GM12878 (cell line): ENCODE measurements around the gene CXCR6. TPM values are rescaled to one million over a fixed set of nuclear protein-coding genes. Genes with fewer than 3 reads are reported as not detected.

Experiments
- ATAC-seq: fragments of 200-7000 bp; cut with Tn5 transposase; 3 replicates; pipeline ENCODE4 v1.9.1; 2020; ENCODE audit warnings: mild to moderate bottlenecking, moderate library complexity
- BruUV-seq: library from RNA; stranded (reverse); fragments of 400-500 nt; replicated peaks from 2 replicates; lab custom pipeline; 2021; lab: Mats Ljungman, UMichigan
- CTCF ChIA-PET: fragments of 300-600 bp; sonication (Branson Sonifier 250); formaldehyde crosslinking; extraction: SDS; loops from one replicate; lab custom pipeline; 2021; ENCODE audit warnings: inconsistent platforms; lab: Yijun Ruan, JAX
- POLR2A ChIA-PET: fragments of 350-600 bp; formaldehyde crosslinking; extraction: SDS; loops from one replicate; lab custom pipeline; 2021; ENCODE audit warnings: inconsistent platforms; lab: Charles Lee
- RAD21 ChIA-PET: fragments of 300-600 bp; sonication (Branson Sonifier 250); formaldehyde crosslinking; loops from one replicate; lab custom pipeline; 2023; ENCODE audit warnings: antibody characterized with exemption; ENCODE audit not compliant: unreplicated experiment; lab: Charles Lee
- SMC1A ChIA-PET: fragments of 300-600 bp; sonication (Branson Sonifier 250); formaldehyde crosslinking; loops from one replicate; lab custom pipeline; 2023; ENCODE audit not compliant: unreplicated experiment, uncharacterized antibody; lab: Charles Lee
- DNase-seq: peaks from one replicate; pipeline ENCODE4 v3.0.0-alpha.2; 2011; ENCODE audit warnings: low read depth, low spot score
- FAIRE-seq: peaks from 3 replicates; lab custom pipeline; 2011; peaks lifted over from hg19 to GRCh38; lab: Jason Lieb, UNC
- H2AFZ ChIP-seq: 2 replicates; pipeline ENCODE4 v1.6.0; 2011; ENCODE audit warnings: low read depth, low read length, control low read depth; ENCODE audit not compliant: control insufficient read depth
- H3K27ac ChIP-seq: 2 replicates; pipeline ENCODE4 v1.5.1; 2011; ENCODE audit warnings: control low read depth; ENCODE audit not compliant: control insufficient read depth, insufficient read depth
- H3K27me3 ChIP-seq, 2 experiments: replicated peaks in 1 of 2; 2 replicates each; pipeline versions ENCODE4 v1.6.0 to v1.6.1; 2011; ENCODE audit warnings: low read length in 1 of 2; ENCODE audit not compliant: control insufficient read depth in 2 of 2, insufficient read depth in 2 of 2
- H3K36me3 ChIP-seq, 2 experiments: 2 replicates each; pipeline ENCODE4 v1.5.1; 2011; ENCODE audit warnings: low read length in 1 of 2; ENCODE audit not compliant: control insufficient read depth in 2 of 2, insufficient read depth in 2 of 2
- H3K4me1 ChIP-seq: 2 replicates; pipeline ENCODE4 v1.6.1; 2011; ENCODE audit warnings: mild to moderate bottlenecking, low read length, moderate library complexity, mixed read lengths; ENCODE audit not compliant: control insufficient read depth, insufficient read depth
- H3K4me2 ChIP-seq: 2 replicates; pipeline ENCODE4 v1.6.0; 2011; ENCODE audit warnings: control low read depth; ENCODE audit not compliant: control insufficient read depth, insufficient read depth
- H3K4me3 ChIP-seq: fragments of 200-600 bp; sonication (generic); 2 replicates; pipeline ENCODE4 v1.5.1; 2016
- H3K79me2 ChIP-seq: 2 replicates; pipeline ENCODE4 v1.6.0; 2011; ENCODE audit warnings: low read length; ENCODE audit not compliant: control insufficient read depth, insufficient read depth
- H3K9ac ChIP-seq: 2 replicates; pipeline ENCODE4 v1.8.0; 2011; ENCODE audit warnings: low read length, control low read depth, mixed read lengths; ENCODE audit not compliant: control insufficient read depth, insufficient read depth
- H3K9me3 ChIP-seq: replicated peaks from 3 replicates; pipeline ENCODE4 v1.5.1; 2011; ENCODE audit warnings: mild to moderate bottlenecking, low read length; ENCODE audit not compliant: control insufficient read depth, insufficient read depth
- H4K20me1 ChIP-seq: 2 replicates; pipeline ENCODE4 v1.6.0; 2011; ENCODE audit not compliant: control insufficient read depth, insufficient read depth
- BACH1 ChIP-seq: fragments of 450-650 bp; IDR thresholded peaks from 2 replicates; pipeline ENCODE4 v1.6.1; 2017; ENCODE audit warnings: mild to moderate bottlenecking, borderline replicate concordance
- BMI1 ChIP-seq: fragments of 450-650 bp; IDR thresholded peaks from 2 replicates; pipeline ENCODE4 v1.6.1; 2016; ENCODE audit warnings: mild to moderate bottlenecking, moderate library complexity, borderline replicate concordance
- CTCF ChIP-seq, 3 experiments: IDR thresholded peaks in 2 of 3; conservative IDR thresholded peaks in 1 of 3; 2 replicates each; pipeline ENCODE4 v1.5.1; 2011; ENCODE audit warnings: low read depth in 3 of 3, low read length in 3 of 3, mild to moderate bottlenecking in 3 of 3, control low read depth in 2 of 3, moderate library complexity in 2 of 3, inconsistent platforms in 1 of 3, mixed read lengths in 1 of 3; ENCODE audit not compliant: control insufficient read depth in 2 of 3, insufficient read depth in 1 of 3; ENCODE audit errors: extremely low read depth in 1 of 3
- HSF1 ChIP-seq: fragments of 150-350 bp; IDR thresholded peaks from 2 replicates; pipeline ENCODE4 v1.6.1; 2014; ENCODE audit warnings: mild to moderate bottlenecking, low read depth, low read length
- IRF4 ChIP-seq: IDR thresholded peaks from 2 replicates; pipeline ENCODE4 v1.6.1; 2011; ENCODE audit warnings: low read depth, low read length
- RELA ChIP-seq: fragments of 450-650 bp; IDR thresholded peaks from 2 replicates; pipeline ENCODE4 v1.8.0; 2014; ENCODE audit warnings: borderline replicate concordance; ENCODE audit not compliant: partially characterized antibody
- RELB ChIP-seq: fragments of 450-650 bp; IDR thresholded peaks from 2 replicates; pipeline ENCODE4 v1.6.1; 2017; ENCODE audit warnings: low read depth, mild to moderate bottlenecking, moderate library complexity
- SMAD5 ChIP-seq: IDR thresholded peaks from 2 replicates; pipeline ENCODE4 v1.6.1; 2016; ENCODE audit warnings: antibody characterized with exemption, low read depth
- WGBS: methylation state at CpG from one replicate; pipeline ENCODE4 v1.1.6; 2016; ENCODE audit warnings: low lambda C conversion rate; ENCODE audit not compliant: insufficient replicate concordance, insufficient coverage; ENCODE audit errors: missing lambda C conversion rate; 5-methylcytosine and 5-hydroxymethylcytosine counted together
- in situ Hi-C: fragments of 300-500 bp; cut with MboI; formaldehyde crosslinking; loops from 9 replicates; pipeline ENCODE4 v1.14.3; 2018; ENCODE audit warnings: mixed read lengths
- intact Hi-C: fragments of 100-400 bp; cut with micrococcal nuclease; formaldehyde crosslinking; loops from one replicate; pipeline ENCODE4 v1.14.2; 2022; ENCODE audit not compliant: unreplicated experiment
- polyA plus RNA-seq, 11 experiments: library from polyadenylated mRNA; depleted of rRNA in 4 of 11; unstranded in 6 of 11; stranded (reverse) in 5 of 11; fragments of >200 nt; fragmentation: Nextera tagmentation in 4 of 11; fragmentation: Illumina TruSeq in 1 of 11; extraction: Ambion mirVana in 4 of 11; extraction: Trizol in 1 of 11; gene quantifications; 1 replicate in 1 of 11; 2 replicates in 10 of 11; pipeline versions ENCODE4 v1.2.1 to v1.2.3, GENCODE V29; 2011 to 2016; ENCODE audit warnings: inconsistent platforms in 2 of 11, missing spikeins in 2 of 11, low read depth in 1 of 11
- total RNA-seq, 4 experiments: library from RNA; depleted of rRNA in 3 of 4; stranded (reverse); fragments of >200 nt in 3 of 4; fragmentation: Illumina TruSeq in 1 of 4; extraction: Trizol in 1 of 4; gene quantifications; 2 replicates each; pipeline versions ENCODE4 v1.2.1 to v1.2.3, GENCODE V29; 2013 to 2021

Gene CXCR6
- total and polyA plus RNA-seq, 10 of the 15 experiments (the other 5 are each of a cell fraction or from before 2014, with no cell fraction given), result 0.04 to 0.20 (median 0.12) TPM; not detected in 5

- Histone ChIP-seq H3K9me3 (no peaks in the 10 kb centered on the region), H3K36me3 (peaks cover 12 to 21% of the 10 kb centered on the region in 2 experiments), H3K4me2 (no peak overlapping the region), H3K4me3 (no peak overlapping the region), H3K27me3 (no peaks in the 10 kb centered on the region), H2AFZ (no peak overlapping the region), H3K9ac (no peak overlapping the region), H3K27ac (no peak overlapping the region), H3K4me1 (peaks cover 38% of the 10 kb centered on the region), H3K79me2 (no peaks in the 10 kb centered on the region), H4K20me1 (no peaks in the 10 kb centered on the region)
- BruUV-seq, result no TSS peak
- SMC1A ChIA-PET, result interaction anchor here (1.0 to 4.3 kb wide), 3 partner anchors 33 to 99 kb away, joined by 3 to 22 read pairs (median 5); no protein-coding TSS in a partner anchor
- RAD21 ChIA-PET, result interaction anchor here (1.9 to 3.1 kb wide), 2 partner anchors 13 to 97 kb away, joined by 4 to 13 read pairs; no protein-coding TSS in a partner anchor
- WGBS, result 97% methylated on average over 2 of the region's 2 CpGs
- no peak for DNase-seq
- FAIRE-seq, result no peak
- ATAC-seq, result no peak
- in situ Hi-C loops, result no loop called here
- CTCF ChIA-PET, result interaction anchor here (8.4 kb wide), 1 partner anchor 118 kb away, joined by 90 read pairs; no protein-coding TSS in a partner anchor
- POLR2A ChIA-PET, result no interaction called here
- TF ChIP-seq HSF1, result no peak
- TF ChIP-seq BMI1, result no peak
- TF ChIP-seq RELA, result no peak
- no peak for TF ChIP-seq SMAD5
- no peak for TF ChIP-seq RELB
- no peak for TF ChIP-seq IRF4
- TF ChIP-seq CTCF (IDR thresholded peaks at IDR 0.05 in 2 of 3, conservative IDR thresholded peaks at IDR 0.05 in 1 of 3; ENCODE audit: control insufficient read depth in 2 of 3, extremely low read depth in 1 of 3, insufficient read depth in 1 of 3, low read depth in 3 of 3, low read length in 3 of 3), result no peak
- no peak for TF ChIP-seq BACH1
- intact Hi-C loops, result no loop called here
Measured at GRCh38 chr3:45960289-45960688, 17.0 kb downstream of the CXCR6 start.
